HEK293 (cell line): ENCODE measurements around the gene PYY.

Experiments used
- CTCF ChIA-PET: fragments of 350-600 bp; formaldehyde crosslinking; extraction: SDS; loops from one replicate; lab custom pipeline; 2021; ENCODE audit warnings: antibody characterized with exemption; lab: Yijun Ruan, JAX
- POLR2A ChIA-PET: fragments of 300-600 bp; formaldehyde crosslinking; extraction: SDS; loops from one replicate; lab custom pipeline; 2020; ENCODE audit warnings: antibody characterized with exemption, inconsistent platforms; lab: Yijun Ruan, JAX
- H3K27ac ChIP-seq: fragments of 200-500 bp; sonication (Bioruptor generic); 2 replicates; pipeline ENCODE4 v1.5.1; 2014; ENCODE audit warnings: low read depth, low read length, control low read depth, inconsistent platforms; ENCODE audit errors: extremely low read depth
- H3K36me3 ChIP-seq, 2 experiments: fragments of 200-500 bp in 1 of 2; sonication (Bioruptor generic) in 1 of 2; 1 replicate in 1 of 2; 2 replicates in 1 of 2; pipeline ENCODE4 v1.5.1; 2014 to 2017; ENCODE audit warnings: inconsistent platforms in 2 of 2, low read length in 2 of 2; ENCODE audit not compliant: control insufficient read depth in 2 of 2, insufficient read depth in 1 of 2
- H3K4me1 ChIP-seq: fragments of 200-500 bp; sonication (Bioruptor generic); 2 replicates; pipeline ENCODE4 v1.5.1; 2014; ENCODE audit warnings: mild to moderate bottlenecking, low read length, inconsistent platforms; ENCODE audit not compliant: control insufficient read depth, insufficient read depth
- H3K4me3 ChIP-seq: 2 replicates; pipeline ENCODE4 v1.5.1; 2011; ENCODE audit warnings: low read depth, mild to moderate bottlenecking, control low read depth, low read length, moderate library complexity
- H3K9me3 ChIP-seq: fragments of 200-500 bp; sonication (Bioruptor generic); 2 replicates; pipeline ENCODE4 v1.5.1; 2014; ENCODE audit warnings: low read depth, low read length, inconsistent platforms; ENCODE audit not compliant: control insufficient read depth, insufficient read depth
- IKZF3 ChIP-seq: fragments of 450-650 bp; IDR thresholded peaks from 2 replicates; pipeline ENCODE4 v1.5.0; 2018; ENCODE audit warnings: missing biosample characterization, mild to moderate bottlenecking, missing genetic modification characterization, moderate library complexity
- KLF1 ChIP-seq: fragments of 450-650 bp; formaldehyde crosslinking; IDR thresholded peaks from 2 replicates; pipeline ENCODE4 v1.5.1; 2016; ENCODE audit warnings: missing biosample characterization, missing genetic modification characterization
- PATZ1 ChIP-seq: fragments of 450-650 bp; formaldehyde crosslinking; IDR thresholded peaks from 2 replicates; pipeline ENCODE4 v1.5.1; 2016; ENCODE audit warnings: missing biosample characterization, missing genetic modification characterization
- SETDB1 ChIP-seq: IDR thresholded peaks from one replicate; pipeline ENCODE4 v1.6.1; 2017; ENCODE audit warnings: mild to moderate bottlenecking, low read length, moderate library complexity, mixed read lengths; ENCODE audit not compliant: insufficient read length
- SP7 ChIP-seq: fragments of 450-650 bp; formaldehyde crosslinking; IDR thresholded peaks from 2 replicates; pipeline ENCODE4 v1.5.1; 2016; ENCODE audit warnings: missing biosample characterization, missing genetic modification characterization
- WT1 ChIP-seq: fragments of 450-650 bp; formaldehyde crosslinking; IDR thresholded peaks from 2 replicates; pipeline ENCODE4 v1.5.1; 2016; ENCODE audit warnings: missing biosample characterization, missing genetic modification characterization
- ZBTB17 ChIP-seq: fragments of 450-650 bp; formaldehyde crosslinking; IDR thresholded peaks from 2 replicates; pipeline ENCODE4 v1.5.1; 2016; ENCODE audit warnings: missing biosample characterization, missing genetic modification characterization
- ZBTB20 ChIP-seq: fragments of 450-650 bp; formaldehyde crosslinking; IDR thresholded peaks from 2 replicates; pipeline ENCODE4 v1.5.1; 2016; ENCODE audit warnings: missing biosample characterization, missing genetic modification characterization
- ZBTB48 ChIP-seq: fragments of 450-650 bp; formaldehyde crosslinking; IDR thresholded peaks from 2 replicates; pipeline ENCODE4 v1.5.1; 2016; ENCODE audit warnings: missing biosample characterization, missing genetic modification characterization
- ZBTB8A ChIP-seq: fragments of 450-650 bp; formaldehyde crosslinking; IDR thresholded peaks from 2 replicates; pipeline ENCODE4 v1.5.1; 2016; ENCODE audit warnings: missing biosample characterization, missing genetic modification characterization
- ZFHX2 ChIP-seq: fragments of 450-650 bp; formaldehyde crosslinking; conservative IDR thresholded peaks from 2 replicates; pipeline ENCODE4 v1.5.1; 2016; ENCODE audit warnings: missing biosample characterization, missing genetic modification characterization
- ZNF157 ChIP-seq: fragments of 450-650 bp; formaldehyde crosslinking; IDR thresholded peaks from 2 replicates; pipeline ENCODE4 v1.5.1; 2016; ENCODE audit warnings: missing biosample characterization, missing genetic modification characterization
- ZNF174 ChIP-seq: fragments of 450-650 bp; formaldehyde crosslinking; IDR thresholded peaks from 2 replicates; pipeline ENCODE4 v1.5.0; 2017; ENCODE audit warnings: missing biosample characterization, mild to moderate bottlenecking, missing genetic modification characterization
- ZNF18 ChIP-seq: fragments of 450-650 bp; formaldehyde crosslinking; IDR thresholded peaks from 2 replicates; pipeline ENCODE4 v1.5.1; 2016; ENCODE audit warnings: missing biosample characterization, missing genetic modification characterization
- ZNF184 ChIP-seq: fragments of 450-650 bp; IDR thresholded peaks from 2 replicates; pipeline ENCODE4 v1.5.1; 2018; ENCODE audit warnings: missing biosample characterization, mild to moderate bottlenecking, missing genetic modification characterization
- ZNF2 ChIP-seq: fragments of 450-650 bp; formaldehyde crosslinking; IDR thresholded peaks from 2 replicates; pipeline ENCODE4 v1.5.1; 2016; ENCODE audit warnings: missing biosample characterization, missing genetic modification characterization
- ZNF24 ChIP-seq: fragments of 450-650 bp; formaldehyde crosslinking; IDR thresholded peaks from 2 replicates; pipeline ENCODE4 v1.5.1; 2016; ENCODE audit warnings: missing biosample characterization, missing genetic modification characterization
- ZNF391 ChIP-seq: fragments of 450-650 bp; formaldehyde crosslinking; IDR thresholded peaks from 2 replicates; pipeline ENCODE4 v1.5.1; 2016; ENCODE audit warnings: low read depth, missing biosample characterization, missing genetic modification characterization, borderline replicate concordance
- ZNF394 ChIP-seq: fragments of 450-650 bp; formaldehyde crosslinking; IDR thresholded peaks from 2 replicates; pipeline ENCODE4 v1.5.1; 2016; ENCODE audit warnings: missing biosample characterization, missing genetic modification characterization, mild to moderate bottlenecking, moderate library complexity, borderline replicate concordance
- ZNF449 ChIP-seq: fragments of 450-650 bp; formaldehyde crosslinking; IDR thresholded peaks from 2 replicates; pipeline ENCODE4 v1.5.1; 2017; ENCODE audit warnings: missing biosample characterization, mild to moderate bottlenecking, missing genetic modification characterization, moderate library complexity
- ZNF501 ChIP-seq: fragments of 450-650 bp; formaldehyde crosslinking; IDR thresholded peaks from 2 replicates; pipeline ENCODE4 v1.5.1; 2016; ENCODE audit warnings: missing biosample characterization, missing genetic modification characterization
- ZNF580 ChIP-seq: fragments of 450-650 bp; formaldehyde crosslinking; IDR thresholded peaks from 2 replicates; pipeline ENCODE4 v1.5.1; 2016; ENCODE audit warnings: missing biosample characterization, missing genetic modification characterization
- ZNF654 ChIP-seq: fragments of 450-650 bp; formaldehyde crosslinking; IDR thresholded peaks from 2 replicates; pipeline ENCODE4 v1.5.1; 2016; ENCODE audit warnings: low read depth, missing biosample characterization, missing genetic modification characterization
- ZNF677 ChIP-seq: fragments of 450-650 bp; IDR thresholded peaks from 2 replicates; pipeline ENCODE4 v1.5.0; 2018; ENCODE audit warnings: missing biosample characterization, mild to moderate bottlenecking, missing genetic modification characterization, moderate library complexity
- ZNF843 ChIP-seq: fragments of 450-650 bp; formaldehyde crosslinking; IDR thresholded peaks from 2 replicates; pipeline ENCODE4 v1.5.1; 2016; ENCODE audit warnings: missing biosample characterization, missing genetic modification characterization
- TF ChIP-seq, protein P1 (sequence below): fragments of 450-650 bp; formaldehyde crosslinking; IDR thresholded peaks from 2 replicates; pipeline ENCODE4 v1.5.1; 2016; ENCODE audit warnings: missing biosample characterization, missing genetic modification characterization
- TF ChIP-seq, protein P2 (sequence below): fragments of 450-650 bp; formaldehyde crosslinking; IDR thresholded peaks from 2 replicates; pipeline ENCODE4 v1.5.1; 2016; ENCODE audit warnings: missing biosample characterization, missing genetic modification characterization

Gene PYY

GRCh38 chr17:43994272-43995149 is 40.8 kb upstream of the PYY start:
- Histone ChIP-seq H3K4me1 (no peaks in the 10 kb centered on the region), H3K36me3 (no peaks in the 10 kb centered on the region), H3K27ac (no peak overlapping the region), H3K4me3 (peak overlapping the region; percentile 14), H3K9me3 (no peaks in the 10 kb centered on the region)
- ChIA-PET CTCF (interaction anchor here (0.6 to 9.9 kb wide), 31 partner anchors 8 to 121 kb away, joined by 3 to 267 read pairs (median 4); partner anchors contain the start of genes MPP2 and PPY), POLR2A (interaction anchor here (0.6 to 1.1 kb wide), 3 partner anchors 46 to 84 kb away, joined by 3 read pairs; no protein-coding TSS in a partner anchor)
- TF ChIP-seq PATZ1 (tag by site-specific recombination) (peak; percentile 40; the same call in 1 of the 2 replicates), WT1 (tag by site-specific recombination) (0 out of 2 replicates have a peak, but pooled peaks have one; percentile 47), ZNF174 (tag by site-specific recombination) (no peak), ZNF184 (tag by site-specific recombination) (no peak), ZNF654 (tag by site-specific recombination) (peak; percentile 85), KLF1 (tag by site-specific recombination) (peak; percentile 54), ZNF18 (tag by site-specific recombination) (peak; percentile 82; the same call in 1 of the 2 replicates), ZNF843 (tag by site-specific recombination) (0 out of 2 replicates have a peak, but pooled peaks have one; percentile 31), IKZF3 (tag by site-specific recombination) (peak; percentile 65), ZNF501 (0 out of 2 replicates have a peak, but pooled peaks have one; percentile 42), ZBTB48 (tag by site-specific recombination) (peak; percentile 62), ZNF157 (tag by site-specific recombination) (no peak), ZNF677 (tag by site-specific recombination) (no peak), ZNF2 (peak; percentile 49; the same call in 1 of the 2 replicates), ZFHX2 (tag by site-specific recombination) (0 out of 2 replicates have a peak, but pooled peaks have one; percentile 29), ZBTB8A (tag by site-specific recombination) (0 out of 2 replicates have a peak, but pooled peaks have one; percentile 27), ZNF394 (tag by site-specific recombination) (peak; percentile 17; the same call in 1 of the 2 replicates), ZNF449 (tag by site-specific recombination) (no peak), ZBTB17 (tag by site-specific recombination) (peak; percentile 19; the same call in 1 of the 2 replicates), ZNF391 (tag by site-specific recombination) (peak; percentile 38; the same call in 1 of the 2 replicates), SETDB1 (no peak), ZNF580 (peak; percentile 90), SP7 (tag by site-specific recombination) (peak; percentile 47; the same call in 1 of the 2 replicates), ZNF24 (tag by site-specific recombination) (0 out of 2 replicates have a peak, but pooled peaks have one; percentile 31), ZBTB20 (peak; percentile 38; the same call in 1 of the 2 replicates)
- TF ChIP-seq, protein P1, sequence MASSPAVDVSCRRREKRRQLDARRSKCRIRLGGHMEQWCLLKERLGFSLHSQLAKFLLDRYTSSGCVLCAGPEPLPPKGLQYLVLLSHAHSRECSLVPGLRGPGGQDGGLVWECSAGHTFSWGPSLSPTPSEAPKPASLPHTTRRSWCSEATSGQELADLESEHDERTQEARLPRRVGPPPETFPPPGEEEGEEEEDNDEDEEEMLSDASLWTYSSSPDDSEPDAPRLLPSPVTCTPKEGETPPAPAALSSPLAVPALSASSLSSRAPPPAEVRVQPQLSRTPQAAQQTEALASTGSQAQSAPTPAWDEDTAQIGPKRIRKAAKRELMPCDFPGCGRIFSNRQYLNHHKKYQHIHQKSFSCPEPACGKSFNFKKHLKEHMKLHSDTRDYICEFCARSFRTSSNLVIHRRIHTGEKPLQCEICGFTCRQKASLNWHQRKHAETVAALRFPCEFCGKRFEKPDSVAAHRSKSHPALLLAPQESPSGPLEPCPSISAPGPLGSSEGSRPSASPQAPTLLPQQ (tag by site-specific recombination): peak; percentile 80
- TF ChIP-seq, protein P2, sequence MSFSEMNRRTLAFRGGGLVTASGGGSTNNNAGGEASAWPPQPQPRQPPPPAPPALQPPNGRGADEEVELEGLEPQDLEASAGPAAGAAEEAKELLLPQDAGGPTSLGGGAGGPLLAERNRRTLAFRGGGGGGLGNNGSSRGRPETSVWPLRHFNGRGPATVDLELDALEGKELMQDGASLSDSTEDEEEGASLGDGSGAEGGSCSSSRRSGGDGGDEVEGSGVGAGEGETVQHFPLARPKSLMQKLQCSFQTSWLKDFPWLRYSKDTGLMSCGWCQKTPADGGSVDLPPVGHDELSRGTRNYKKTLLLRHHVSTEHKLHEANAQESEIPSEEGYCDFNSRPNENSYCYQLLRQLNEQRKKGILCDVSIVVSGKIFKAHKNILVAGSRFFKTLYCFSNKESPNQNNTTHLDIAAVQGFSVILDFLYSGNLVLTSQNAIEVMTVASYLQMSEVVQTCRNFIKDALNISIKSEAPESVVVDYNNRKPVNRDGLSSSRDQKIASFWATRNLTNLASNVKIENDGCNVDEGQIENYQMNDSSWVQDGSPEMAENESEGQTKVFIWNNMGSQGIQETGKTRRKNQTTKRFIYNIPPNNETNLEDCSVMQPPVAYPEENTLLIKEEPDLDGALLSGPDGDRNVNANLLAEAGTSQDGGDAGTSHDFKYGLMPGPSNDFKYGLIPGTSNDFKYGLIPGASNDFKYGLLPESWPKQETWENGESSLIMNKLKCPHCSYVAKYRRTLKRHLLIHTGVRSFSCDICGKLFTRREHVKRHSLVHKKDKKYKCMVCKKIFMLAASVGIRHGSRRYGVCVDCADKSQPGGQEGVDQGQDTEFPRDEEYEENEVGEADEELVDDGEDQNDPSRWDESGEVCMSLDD (tag by site-specific recombination): peak; percentile 52; the same call in 1 of the 2 replicates
